ENCODE measurements around the gene BST2.
"Not testable (repeated sequence)": the region's sequence is repeated elsewhere in the genome, so short reads cannot be mapped to it uniquely, and the experiment has no call there.

The BST2 gene

DNA sequence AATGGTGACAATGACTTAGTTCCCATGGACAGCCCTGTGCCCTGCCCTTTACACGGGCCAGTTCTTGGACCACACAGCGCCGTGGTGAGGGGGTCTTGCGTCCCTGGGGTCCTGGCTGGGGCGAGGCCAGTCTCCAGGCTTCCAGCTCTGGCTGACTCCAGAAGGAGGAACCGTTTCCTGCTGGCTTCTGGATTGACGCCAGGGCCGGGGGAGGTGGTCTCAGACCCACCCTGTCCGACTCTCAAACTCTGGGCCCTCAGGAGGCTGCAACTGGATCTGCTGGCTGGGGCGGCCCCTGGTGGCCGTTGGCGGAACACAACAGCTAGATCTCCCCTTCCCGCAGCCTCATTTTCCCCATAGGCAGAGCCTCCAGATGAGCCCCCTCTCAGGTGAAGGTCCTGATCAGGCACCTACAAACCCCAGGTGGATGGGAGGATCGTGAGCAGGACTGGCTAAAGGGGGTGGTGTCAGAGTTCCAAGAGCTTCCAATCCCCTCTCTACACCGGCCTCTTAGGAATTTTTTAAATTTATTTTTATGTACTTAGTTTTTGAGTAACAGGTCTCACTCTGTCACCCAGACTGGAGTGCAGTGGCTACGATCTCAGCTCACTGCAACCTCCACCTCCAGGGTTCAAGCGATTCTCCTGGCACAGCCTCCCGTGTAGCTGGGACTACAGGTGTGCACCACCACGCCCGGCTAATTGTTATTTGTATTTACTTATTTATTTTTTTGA is 19.4 kb downstream of the BST2 start:
- peak; percentile 60 to 61 for DNase-seq

GRCh38 chr19:17380426-17381138 is 24.8 kb downstream of the BST2 start:
- DNase-seq, result no peak

- DNase-seq, result no peak
Observed at GRCh38 chr19:17379221-17379631, 26.2 kb downstream of the BST2 start.

- no peak for DNase-seq
Observed at GRCh38 chr19:17378271-17378670, 27.2 kb downstream of the BST2 start.

- DNase-seq, result no peak
Observed at GRCh38 chr19:17376935-17377600, 28.4 kb downstream of the BST2 start, which contains the start of gene PLVAP. PLVAP (minus strand) TSS chr19:17377342; CDS start chr19:17377288, 54 bp downstream.

DNA sequence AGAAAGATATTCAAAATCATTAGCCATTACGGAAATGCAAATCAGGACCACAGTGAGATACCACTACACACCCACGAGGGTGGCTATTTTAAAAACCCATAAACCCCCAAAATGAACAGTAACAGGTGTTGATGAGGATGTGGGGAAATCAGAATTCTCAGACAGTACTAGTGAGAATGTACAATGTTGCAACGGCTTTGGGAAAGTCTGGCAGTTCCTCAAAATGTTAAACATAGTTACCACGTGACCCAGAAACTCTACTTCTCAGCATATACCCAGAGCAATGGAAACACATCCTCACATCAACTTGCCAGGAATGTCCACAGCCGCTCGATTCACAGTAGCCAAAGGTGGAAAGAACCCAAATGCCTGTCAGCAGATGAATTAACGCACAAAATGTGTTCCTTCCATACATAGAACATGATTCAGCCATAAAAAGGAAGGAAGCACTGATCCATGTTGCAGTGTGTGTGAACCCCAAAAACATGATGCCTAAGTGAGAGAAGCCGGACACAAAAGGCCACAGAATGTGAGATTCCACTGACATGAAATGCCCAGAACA is 35.3 kb downstream of the BST2 start:
- peak in 1 of 2 donors; percentile 22 for DNase-seq

DNA sequence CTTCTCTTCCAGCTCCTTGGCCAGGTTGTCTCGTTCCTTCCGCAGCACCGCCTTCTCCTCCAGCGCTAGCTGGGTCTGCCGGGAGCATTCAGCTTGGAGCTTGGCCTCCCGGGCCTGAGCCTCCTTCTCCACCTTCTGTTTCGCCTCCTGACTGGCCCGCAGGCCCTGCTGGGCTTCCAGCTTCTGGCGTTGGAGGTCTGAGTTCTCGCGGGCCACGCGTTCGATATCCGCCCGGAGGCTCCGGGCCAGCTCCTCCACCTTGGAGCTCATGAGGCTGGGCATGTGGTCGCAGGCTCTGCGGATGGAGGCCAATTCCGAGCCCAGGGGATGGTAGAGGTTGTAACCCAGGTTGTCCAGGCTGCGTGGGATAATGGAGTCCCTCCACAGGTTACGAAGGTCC is 40.1 kb downstream of the BST2 start:
- no peak for DNase-seq

- not testable (repeated sequence) for DNase-seq
Observed at GRCh38 chr19:17363852-17364605, 41.4 kb downstream of the BST2 start.

DNA sequence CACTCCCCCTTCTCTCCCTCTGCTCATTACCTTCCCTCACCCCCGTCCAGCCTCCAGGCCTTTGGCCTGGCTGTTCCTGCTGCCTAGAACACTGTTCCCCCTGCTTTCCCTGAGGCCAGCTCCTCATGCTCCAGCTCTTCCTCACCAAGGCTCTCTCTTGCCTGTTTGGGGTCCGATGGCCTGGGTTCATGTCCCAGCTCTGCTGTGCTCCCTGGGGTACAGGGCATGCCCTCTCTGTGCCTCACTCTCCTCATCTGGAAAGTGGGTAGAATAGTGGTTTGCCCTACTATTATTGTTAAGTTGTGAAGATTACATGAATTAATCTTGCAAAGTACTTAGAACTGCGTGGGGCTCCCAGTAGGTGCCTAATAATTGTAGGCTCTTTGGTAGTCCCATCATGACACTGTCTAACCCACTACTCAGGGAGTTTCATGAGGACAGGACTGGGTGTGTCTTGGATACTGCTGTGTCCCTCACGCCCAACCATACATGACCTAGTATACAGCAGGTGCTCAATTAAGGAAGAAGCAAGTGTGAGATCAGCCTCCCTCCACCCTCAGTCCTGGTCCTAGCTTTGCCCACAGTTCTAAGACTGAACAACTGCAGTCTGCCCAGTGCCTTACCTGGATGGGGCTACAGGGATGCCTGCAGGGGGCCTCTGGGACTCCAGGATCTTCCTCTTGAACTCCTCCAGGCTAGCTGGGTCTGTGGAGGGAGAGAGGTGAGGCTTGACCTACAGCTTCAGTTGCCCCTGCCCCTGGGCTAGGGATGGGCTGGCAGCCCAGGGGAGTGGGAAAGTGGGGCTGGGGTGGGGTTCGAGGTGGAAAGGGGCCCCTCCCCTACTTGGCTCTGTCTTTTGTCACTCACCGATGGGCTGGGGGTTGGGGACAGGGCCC is 45.3 kb downstream of the BST2 start:
- no peak for DNase-seq

DNA sequence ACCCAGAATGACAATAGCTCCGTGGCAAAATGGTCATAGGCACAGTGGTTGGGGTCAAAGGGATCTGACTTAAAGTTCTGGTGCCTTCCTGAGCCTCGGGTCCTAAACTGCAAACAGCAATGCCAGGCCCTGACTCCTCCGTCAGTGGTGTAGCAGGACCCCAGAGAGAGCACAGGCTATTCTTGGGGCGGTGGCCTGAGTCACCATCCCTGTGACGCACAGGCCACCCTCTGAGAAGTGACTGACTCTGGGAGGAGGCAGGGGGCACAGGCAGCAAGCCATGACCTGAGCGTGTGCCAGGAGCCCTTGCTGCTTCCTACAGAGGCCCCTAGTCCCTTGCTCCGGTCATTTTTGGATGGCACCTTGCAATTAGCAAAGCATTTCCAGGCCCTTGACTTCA is 47.0 kb downstream of the BST2 start:
- no peak for DNase-seq

DNA sequence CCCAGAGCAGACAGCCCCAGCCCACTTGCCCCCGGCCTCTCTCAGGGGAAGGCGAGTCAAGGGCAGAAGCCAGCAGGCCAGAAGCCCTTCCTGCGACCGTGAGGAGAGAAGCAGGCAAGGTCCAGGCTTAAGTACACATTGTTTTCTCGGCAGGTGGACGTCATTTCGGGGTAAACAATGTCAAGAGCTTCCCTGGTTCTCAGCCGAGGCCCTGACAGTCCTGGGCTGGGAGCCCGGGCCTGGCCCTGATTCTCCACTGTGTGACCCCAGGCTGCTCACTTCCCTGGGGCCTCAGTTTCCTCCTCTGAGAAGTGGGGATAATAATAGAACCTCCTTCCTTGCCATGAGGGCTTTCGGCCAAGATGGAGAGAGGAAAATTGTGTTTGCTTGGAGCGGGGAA is 47.7 kb downstream of the BST2 start:
- no peak for DNase-seq

DNA sequence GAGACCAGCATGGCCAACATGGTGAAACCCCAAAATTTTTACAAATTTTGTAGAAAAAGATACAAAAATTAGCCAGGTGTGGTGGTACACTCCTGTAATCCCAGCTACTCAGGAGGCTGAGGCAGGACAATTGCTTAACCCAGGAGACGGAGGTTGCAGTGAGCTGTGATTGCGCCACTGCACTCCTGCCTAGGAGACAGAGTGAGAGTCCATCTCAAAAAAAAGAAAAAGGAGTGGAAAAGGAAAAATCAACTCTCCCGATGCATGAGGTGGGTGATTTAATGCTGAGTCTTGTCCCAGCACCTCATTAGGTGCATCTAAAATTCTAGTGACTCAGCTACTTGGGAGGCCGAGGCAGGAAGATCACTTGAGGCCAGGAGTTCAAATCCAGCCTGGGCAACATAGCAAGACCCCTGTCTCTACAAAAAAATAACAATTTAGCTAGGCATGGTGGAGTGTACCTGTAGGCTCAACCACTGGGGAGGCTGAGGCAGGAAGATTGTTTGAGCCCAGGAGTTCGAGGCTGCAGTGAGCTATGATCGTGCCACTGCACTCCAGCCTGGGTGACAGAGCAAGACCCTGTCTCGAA is 48.3 kb downstream of the BST2 start:
- no peak for DNase-seq

DNA sequence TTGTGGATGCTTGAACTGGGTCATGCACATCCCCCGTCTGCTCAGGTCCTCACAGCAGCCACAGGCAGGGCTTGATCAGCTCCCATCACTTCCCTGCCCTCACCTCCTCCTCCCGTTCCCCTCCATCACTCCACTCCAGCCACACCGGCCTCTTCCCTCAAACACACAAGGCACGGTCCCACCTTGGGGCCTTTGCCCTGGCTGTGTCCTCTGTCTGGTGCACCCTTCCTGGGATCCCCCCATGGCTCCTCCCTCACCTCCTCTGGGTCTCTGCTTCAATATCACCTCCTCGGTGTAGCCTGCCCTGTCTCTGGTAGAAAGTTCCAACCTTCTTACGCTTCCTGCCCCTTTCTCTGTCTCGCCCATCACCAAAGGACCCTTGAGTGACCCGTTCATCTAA is 52.0 kb downstream of the BST2 start:
- DNase-seq, result no peak

Measured in CD4-positive, alpha-beta T cell treated with Interleukin-1 beta for 1 hour (primary cell).